ENCODE results near the gene SSPN.

SSPN gene

GRCh38 chr12:26271889-26272492, 76.6 kb downstream of the SSPN start:
- Histone ChIP-seq H3K27me3 (ENCODE audit: low read length) (0 out of 2 replicates have a peak, but pooled peaks cover 3% of the 10 kb centered on the region), H4K20me1 (ENCODE audit: low read depth, low read length) (no peaks in the 10 kb centered on the region), H3K4me2 (ENCODE audit: low read depth, low read length, poor library complexity, severe bottlenecking) (no peak overlapping the region), H3K9me2 (replicated peaks; ENCODE audit: insufficient read depth, low read length) (no peaks in the 10 kb centered on the region), H3K27ac (ENCODE audit: low read depth, low read length) (no peak overlapping the region), H3K36me3 (ENCODE audit: low read length) (no peaks in the 10 kb centered on the region), H3F3A (ENCODE audit: insufficient read depth) (no peaks in the 10 kb centered on the region), H3K9ac (ENCODE audit: low read length) (no peak overlapping the region), H2AFZ (ENCODE audit: low read depth, low read length, severe bottlenecking) (no peak overlapping the region), H3K9me3 (ENCODE audit: insufficient read depth, low read length) (no peaks in the 10 kb centered on the region), H3K79me2 (ENCODE audit: insufficient read depth, low read length) (no peaks in the 10 kb centered on the region), H3K4me3 (ENCODE audit: insufficient read depth, low read length, poor library complexity, severe bottlenecking) (no peak overlapping the region)
- TF ChIP-seq EZH2phosphoT487 (conservative IDR thresholded peaks at IDR 0.05; ENCODE audit: low read length) (no peak), CTCF (IDR thresholded peaks at IDR 0.05; ENCODE audit: insufficient read depth, low read length, poor library complexity, severe bottlenecking) (no peak)

GRCh38 chr12:26272851-26273250, 77.5 kb downstream of the SSPN start:
- Histone ChIP-seq H3K4me2 (ENCODE audit: low read depth, low read length, poor library complexity, severe bottlenecking) (no peak overlapping the region), H2AFZ (ENCODE audit: low read depth, low read length, severe bottlenecking) (no peak overlapping the region), H3F3A (ENCODE audit: insufficient read depth) (no peaks in the 10 kb centered on the region), H3K9me3 (ENCODE audit: insufficient read depth, low read length) (no peaks in the 10 kb centered on the region), H3K9ac (ENCODE audit: low read length) (no peak overlapping the region), H3K27ac (ENCODE audit: low read depth, low read length) (no peak overlapping the region), H3K79me2 (ENCODE audit: insufficient read depth, low read length) (no peaks in the 10 kb centered on the region), H3K27me3 (ENCODE audit: low read length) (0 out of 2 replicates have a peak, but pooled peaks cover 3% of the 10 kb centered on the region), H3K9me2 (replicated peaks; ENCODE audit: insufficient read depth, low read length) (no peaks in the 10 kb centered on the region), H3K36me3 (ENCODE audit: low read length) (no peaks in the 10 kb centered on the region), H4K20me1 (ENCODE audit: low read depth, low read length) (no peaks in the 10 kb centered on the region), H3K4me3 (ENCODE audit: insufficient read depth, low read length, poor library complexity, severe bottlenecking) (no peak overlapping the region)
- TF ChIP-seq EZH2phosphoT487 (conservative IDR thresholded peaks at IDR 0.05; ENCODE audit: low read length) (no peak), CTCF (IDR thresholded peaks at IDR 0.05; ENCODE audit: insufficient read depth, low read length, poor library complexity, severe bottlenecking) (no peak)

DNA sequence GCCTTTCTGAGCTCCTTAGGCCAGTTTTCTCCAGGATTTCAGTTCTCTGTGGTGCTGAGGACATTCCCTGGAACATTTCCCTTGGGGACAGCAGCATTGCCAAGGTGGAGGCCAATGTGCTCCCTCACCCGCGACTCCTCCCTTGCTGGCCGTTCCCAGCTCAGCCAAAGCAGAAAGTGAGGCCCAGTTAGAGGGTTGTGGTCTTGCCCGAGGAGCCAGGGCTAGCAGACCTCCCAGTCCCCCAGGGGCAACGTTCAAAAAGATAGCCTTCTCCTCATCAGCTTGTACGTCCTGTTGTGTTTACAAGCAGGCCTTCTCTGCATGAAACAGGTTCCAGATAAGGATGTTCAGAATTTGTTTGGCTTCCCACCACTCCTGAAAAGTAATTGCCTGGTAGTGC, 78.4 kb downstream of the SSPN start:
- no peaks in the 10 kb centered on the region for H3F3A ChIP-seq (ENCODE audit: insufficient read depth)
- no peaks in the 10 kb centered on the region for H3K9me3 ChIP-seq (ENCODE audit: insufficient read depth, low read length)
- H3K27me3 ChIP-seq (ENCODE audit: low read length): 0 out of 2 replicates have a peak, but pooled peaks cover 3% of the 10 kb centered on the region
- H2AFZ ChIP-seq (ENCODE audit: low read depth, low read length, severe bottlenecking): no peak overlapping the region
- H3K9ac ChIP-seq (ENCODE audit: low read length): no peak overlapping the region
- TF ChIP-seq EZH2phosphoT487 (conservative IDR thresholded peaks at IDR 0.05; ENCODE audit: low read length): no peak
- no peak for TF ChIP-seq CTCF (IDR thresholded peaks at IDR 0.05; ENCODE audit: insufficient read depth, low read length, poor library complexity, severe bottlenecking)
- H3K79me2 ChIP-seq (ENCODE audit: insufficient read depth, low read length): no peaks in the 10 kb centered on the region
- H3K4me3 ChIP-seq (ENCODE audit: insufficient read depth, low read length, poor library complexity, severe bottlenecking): no peak overlapping the region
- no peaks in the 10 kb centered on the region for H4K20me1 ChIP-seq (ENCODE audit: low read depth, low read length)
- H3K36me3 ChIP-seq (ENCODE audit: low read length): no peaks in the 10 kb centered on the region
- H3K9me2 ChIP-seq (replicated peaks; ENCODE audit: insufficient read depth, low read length): no peaks in the 10 kb centered on the region
- H3K27ac ChIP-seq (ENCODE audit: low read depth, low read length): no peak overlapping the region
- H3K4me2 ChIP-seq (ENCODE audit: low read depth, low read length, poor library complexity, severe bottlenecking): no peak overlapping the region
